ENCODE data around the gene MFSD12.

GRCh38 chr19:3575949-3576673 lies 18.7 kb upstream of the MFSD12 start:
- TF ChIP-seq POLR2AphosphoS5 (IDR thresholded peaks at IDR 0.05; ENCODE audit: low read depth) (no peak), CTCF (conservative IDR thresholded peaks at IDR 0.05; ENCODE audit: low read depth in 2 of 2) (no peak), JUNB (IDR thresholded peaks at IDR 0.05; ENCODE audit: unreplicated experiment) (no peak), ETS1 (IDR thresholded peaks at IDR 0.05) (no peak), EZH2phosphoT487 (IDR thresholded peaks at IDR 0.05; ENCODE audit: unreplicated experiment) (no peak), EZH2 (IDR thresholded peaks at IDR 0.05; ENCODE audit: low read depth, unreplicated experiment) (no peak), REST (IDR thresholded peaks at IDR 0.05; ENCODE audit: unreplicated experiment) (no peak), ZNF114 (CRISPR knock-in tag; IDR thresholded peaks at IDR 0.05) (no peak)

Measured in GM23338 (cell line).